Hematopoietic multipotent progenitor cell (in vitro differentiated cells): Measurements from ENCODE around the gene SPIRE2. TPM values are rescaled to one million over a fixed set of nuclear protein-coding genes. Genes with fewer than 3 reads are reported as not detected.
"Not testable (repeated sequence)": the region's sequence is repeated elsewhere in the genome, so short reads cannot be mapped to it uniquely, and the experiment has no call there.

ENCODE experiments used
- DNase-seq, 3 donors: peaks; one replicate each; pipeline ENCODE4 v3.0.0-alpha.2; 2011 to 2015; ENCODE audit warnings: low read depth in 2 of 3, low spot score in 2 of 3
- total RNA-seq: library from RNA; depleted of rRNA; stranded (reverse); fragments of >200 nt; gene quantifications from one replicate; pipeline ENCODE4 v1.2.3, GENCODE V29; 2012

SPIRE2 gene
- total RNA-seq, 1 donor, result 0.54 TPM

GRCh38 chr16:89863741-89864526, 35.7 kb downstream of the SPIRE2 start:
- peak in 1 of 3 donors; percentile 17 for DNase-seq

- no peak for DNase-seq
Observed at GRCh38 chr16:89864527-89864820, 36.2 kb downstream of the SPIRE2 start.

GRCh38 chr16:89867918-89868317, 39.6 kb downstream of the SPIRE2 start:
- no peak for DNase-seq

GRCh38 chr16:89869911-89870310, 41.6 kb downstream of the SPIRE2 start:
- no peak for DNase-seq

- no peak for DNase-seq
Observed at GRCh38 chr16:89870440-89870839, 42.2 kb downstream of the SPIRE2 start.

- no peak for DNase-seq
Observed at GRCh38 chr16:89871895-89872294, 43.6 kb downstream of the SPIRE2 start.

GRCh38 chr16:89873109-89873971, 45.1 kb downstream of the SPIRE2 start, which contains the start of gene TCF25:
Gene TCF25, plus strand, starts transcription at chr16:89873592. Its CDS starts 76 bp downstream, at chr16:89873668.
- DNase-seq, result peak; percentile 88 to 95 (median 92)

GRCh38 chr16:89873972-89874689, 45.9 kb downstream of the SPIRE2 start:
- peak in 2 of 3 donors; percentile 96 to 97 for DNase-seq

GRCh38 chr16:89879123-89879522, 50.8 kb downstream of the SPIRE2 start:
- not testable (repeated sequence) for DNase-seq

- DNase-seq, result no peak
Observed at GRCh38 chr16:89880477-89881367, 52.4 kb downstream of the SPIRE2 start.

- DNase-seq, result no peak
Observed at GRCh38 chr16:89881368-89881730, 53.1 kb downstream of the SPIRE2 start.

GRCh38 chr16:89883346-89884040, 55.2 kb downstream of the SPIRE2 start:
- DNase-seq, result no peak

GRCh38 chr16:89884041-89884421, 55.8 kb downstream of the SPIRE2 start:
- no peak for DNase-seq

- DNase-seq, result no peak
Observed at GRCh38 chr16:89887243-89887642, 59.0 kb downstream of the SPIRE2 start.

- no peak for DNase-seq
Observed at GRCh38 chr16:89890200-89890599, 61.9 kb downstream of the SPIRE2 start.

- DNase-seq, result no peak
Observed at GRCh38 chr16:89890886-89891657, 62.8 kb downstream of the SPIRE2 start.

- no peak for DNase-seq
Observed at GRCh38 chr16:89892055-89892630, 63.9 kb downstream of the SPIRE2 start.

- DNase-seq, result no peak
Observed at GRCh38 chr16:89892635-89893034, 64.4 kb downstream of the SPIRE2 start.
